HG03064 (cell line): ENCODE measurements around the gene OGFOD1.

Source experiments
- ATAC-seq: cut with Tn5 transposase; IDR thresholded peaks from one replicate; pipeline ENCODE4 v1.9.1; 2021; ENCODE audit warnings: low read depth; ENCODE audit not compliant: unreplicated experiment

The OGFOD1 gene

GRCh38 chr16:56450986-56451752 lies at the start of gene OGFOD1, which contains the start of gene NUDT21:
TSS of gene OGFOD1 (plus strand) at chr16:56451554. CDS start at chr16:56451613, 59 bp downstream.
TSS of gene NUDT21 (minus strand) at chr16:56451332. CDS start at chr16:56451202, 130 bp downstream.
- peak; percentile 95 for ATAC-seq

DNA sequence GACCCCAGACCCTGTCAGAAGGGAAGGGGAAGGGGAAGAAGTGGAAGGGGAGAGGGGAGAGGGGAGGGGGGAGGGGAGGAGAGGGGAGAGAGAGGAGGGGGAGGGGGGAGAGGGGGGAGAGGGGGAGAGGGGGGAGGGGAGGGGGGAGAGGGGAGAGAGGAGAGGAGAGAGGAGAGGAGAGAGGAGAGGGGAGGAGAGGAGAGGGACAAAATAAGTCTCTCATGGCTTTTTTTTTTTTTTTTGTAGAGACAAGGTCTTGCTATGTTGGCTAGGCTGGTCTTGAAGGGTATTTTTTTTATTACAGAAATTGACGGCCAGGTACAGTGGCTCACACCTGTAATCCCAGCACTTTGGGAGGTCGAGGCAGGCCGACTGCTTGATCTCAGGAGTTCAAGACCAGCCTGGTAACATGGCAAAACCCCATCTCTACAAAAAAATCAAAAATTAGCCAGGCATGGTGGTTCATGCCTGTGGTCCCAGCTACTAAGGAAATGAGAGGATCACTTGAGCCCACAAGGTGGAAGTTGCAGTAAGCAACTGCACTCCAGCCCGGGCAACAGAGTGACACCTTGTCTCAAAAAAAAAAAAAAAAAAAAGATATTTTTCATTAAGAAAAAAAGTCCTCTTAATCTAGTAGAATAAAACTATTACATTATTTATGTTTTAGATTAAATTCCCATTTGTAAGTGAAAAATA lies 45.2 kb upstream of the OGFOD1 start:
- ATAC-seq = no peak

GRCh38 chr16:56408379-56409098 lies 42.8 kb upstream of the OGFOD1 start:
- no peak for ATAC-seq

GRCh38 chr16:56409195-56409594 lies 42.2 kb upstream of the OGFOD1 start:
- no peak for ATAC-seq

DNA sequence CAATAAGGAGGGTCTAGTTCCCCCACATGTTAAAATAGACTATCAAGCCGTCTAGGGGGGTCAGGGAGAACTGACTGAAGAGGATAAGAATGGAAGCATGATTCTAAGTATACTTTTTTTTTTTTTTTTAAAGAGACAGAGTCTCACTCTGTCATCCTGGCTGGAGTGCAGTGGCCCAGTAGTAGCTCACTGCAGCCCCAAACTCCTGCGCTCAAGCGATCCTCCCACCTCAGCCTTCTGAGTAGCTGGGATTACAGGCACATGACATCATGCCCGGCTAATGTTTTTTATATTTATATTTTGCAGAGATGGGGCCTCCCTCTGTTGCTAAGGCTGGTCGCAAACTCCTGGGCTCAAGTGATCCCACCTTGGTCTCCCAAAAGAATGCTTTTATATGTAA lies 40.2 kb upstream of the OGFOD1 start:
- ATAC-seq = no peak

- ATAC-seq = no peak
Observed at GRCh38 chr16:56411624-56412023, 39.7 kb upstream of the OGFOD1 start.

GRCh38 chr16:56413381-56413780 lies 38.0 kb upstream of the OGFOD1 start:
- no peak for ATAC-seq

DNA sequence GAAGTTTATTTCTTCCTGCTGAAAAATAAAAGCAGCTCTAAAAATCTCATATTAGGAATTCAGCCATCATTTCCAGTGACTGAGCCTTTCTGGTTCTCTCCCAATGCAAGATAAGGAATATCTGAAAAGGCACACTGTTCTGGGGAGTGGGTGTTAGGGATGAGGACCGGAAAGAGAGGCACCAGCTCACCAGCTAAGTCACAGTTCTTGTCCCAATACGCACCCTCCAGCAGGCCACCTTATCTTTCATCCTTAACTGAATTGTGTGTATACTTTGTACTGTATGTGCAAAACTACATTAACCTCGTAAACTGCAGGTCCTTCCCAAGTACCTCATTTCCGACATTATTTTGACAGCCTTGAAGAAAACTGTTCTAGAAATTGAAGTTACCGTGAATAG lies 37.0 kb upstream of the OGFOD1 start:
- no peak for ATAC-seq

DNA sequence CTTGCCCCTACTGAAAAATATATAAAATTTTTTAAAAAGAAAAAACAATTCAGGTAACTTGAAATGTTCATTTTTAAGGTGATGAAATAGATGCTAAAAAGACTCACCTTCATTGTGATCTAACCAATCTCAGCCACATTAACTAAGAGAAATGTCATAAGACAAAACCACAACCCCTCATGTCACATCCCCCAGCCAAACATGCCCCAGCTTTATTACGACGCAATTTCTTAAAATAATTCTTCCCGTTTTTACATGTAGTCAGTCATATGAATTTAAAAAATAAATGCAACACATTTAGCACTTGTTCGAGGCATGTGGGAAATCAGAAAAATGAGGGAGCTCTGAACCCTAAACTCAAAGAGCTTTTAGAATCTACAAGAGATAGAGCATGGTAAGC lies 35.5 kb upstream of the OGFOD1 start:
- no peak for ATAC-seq

- ATAC-seq = no peak
Observed at GRCh38 chr16:56417138-56417537, 34.2 kb upstream of the OGFOD1 start.

DNA sequence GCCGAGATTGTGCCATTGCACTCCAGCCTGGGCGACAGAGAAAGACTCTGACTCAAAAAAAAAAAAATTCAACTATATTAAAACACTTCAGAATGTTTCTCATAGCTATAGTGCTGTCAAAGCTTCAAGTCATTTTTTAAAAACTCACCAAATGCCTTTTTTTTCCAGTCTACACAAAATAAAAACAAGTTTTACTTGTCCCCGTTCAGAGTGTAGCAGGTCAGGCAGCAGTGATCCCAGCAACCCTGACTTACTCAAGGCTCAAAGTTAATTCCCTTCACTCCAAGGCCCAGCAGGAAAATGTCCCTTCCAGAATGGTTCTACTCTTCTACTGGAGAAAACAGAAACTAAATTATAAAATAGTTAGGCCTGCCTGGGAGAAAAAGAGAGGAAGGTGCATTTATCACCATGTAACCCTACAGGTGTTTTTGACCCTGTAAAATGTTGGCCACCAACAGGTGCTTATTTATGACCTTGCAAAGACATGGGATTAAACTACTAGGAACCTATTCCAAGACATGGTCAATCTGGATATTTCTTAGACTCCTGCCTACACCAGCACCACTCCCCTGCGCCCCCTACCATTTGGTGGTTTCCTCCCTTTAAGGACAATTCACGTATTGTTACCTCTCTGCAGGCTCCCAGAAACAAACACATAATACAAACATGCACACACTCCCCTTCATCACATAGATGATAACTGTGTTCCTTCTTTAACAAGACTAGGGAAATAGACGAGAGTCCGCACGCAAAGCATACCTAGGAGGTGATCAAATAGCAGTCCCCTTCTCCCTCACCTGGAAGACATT lies 31.4 kb upstream of the OGFOD1 start:
- no peak for ATAC-seq

GRCh38 chr16:56420613-56421012 lies 30.7 kb upstream of the OGFOD1 start:
- ATAC-seq = no peak

DNA sequence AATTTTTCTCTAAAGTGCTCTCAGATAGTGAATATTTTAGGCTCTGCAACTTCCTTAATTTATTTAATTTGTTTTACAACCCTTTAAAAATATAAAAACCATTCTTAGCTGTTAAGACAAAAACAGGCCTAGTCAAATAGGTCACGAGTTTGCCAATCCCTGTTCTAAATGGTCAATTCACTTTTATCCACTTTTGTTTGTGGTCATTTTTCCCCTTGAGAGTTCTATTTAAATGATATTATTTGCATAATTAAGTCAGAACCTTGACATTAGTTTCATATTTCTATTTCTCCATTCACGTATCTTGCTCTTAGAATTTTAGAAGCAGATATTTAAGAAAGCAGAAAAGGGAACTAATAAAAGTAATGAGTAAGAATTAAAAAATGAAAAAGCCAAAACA lies 30.0 kb upstream of the OGFOD1 start:
- no peak for ATAC-seq

- ATAC-seq = no peak
Observed at GRCh38 chr16:56421976-56422669, 29.2 kb upstream of the OGFOD1 start.

GRCh38 chr16:56422896-56423441 lies 28.4 kb upstream of the OGFOD1 start:
- no peak for ATAC-seq

DNA sequence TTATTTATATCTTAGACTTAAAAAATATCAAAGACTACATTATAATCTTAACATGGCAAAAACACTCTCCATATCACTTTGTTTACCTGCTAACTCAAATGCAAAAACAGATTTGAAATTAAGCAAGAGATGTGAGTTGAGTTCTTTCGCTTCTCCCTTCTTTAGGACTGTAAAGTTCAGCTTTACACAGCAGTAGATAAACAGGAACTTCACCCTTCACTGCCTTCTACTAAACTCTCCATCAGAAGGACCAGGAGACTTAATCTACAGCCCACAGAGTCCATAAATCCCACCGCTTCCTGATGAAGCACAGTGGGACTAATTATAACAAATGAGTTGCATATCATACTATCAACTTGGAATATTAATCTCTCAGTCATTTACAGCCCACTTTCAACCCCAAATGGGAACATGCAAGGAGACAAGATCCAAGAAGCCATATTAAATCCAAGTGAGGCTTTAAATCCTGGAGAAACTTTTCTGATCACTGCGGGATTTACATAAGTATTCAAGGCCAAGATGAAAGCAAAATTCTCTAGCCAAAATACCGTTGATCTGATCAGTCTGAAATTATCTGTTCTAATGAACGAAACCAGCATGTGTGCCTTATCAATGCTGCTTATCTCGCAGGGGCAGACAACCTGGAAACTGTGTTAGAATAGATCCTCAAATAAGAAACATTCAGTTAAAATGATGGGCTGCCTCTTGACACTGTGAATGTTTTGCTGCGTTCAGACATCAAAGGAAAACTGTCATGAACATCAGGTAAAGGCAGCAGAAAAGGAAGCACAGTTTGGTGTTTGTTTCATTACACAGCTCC lies 27.6 kb upstream of the OGFOD1 start:
- ATAC-seq = no peak

DNA sequence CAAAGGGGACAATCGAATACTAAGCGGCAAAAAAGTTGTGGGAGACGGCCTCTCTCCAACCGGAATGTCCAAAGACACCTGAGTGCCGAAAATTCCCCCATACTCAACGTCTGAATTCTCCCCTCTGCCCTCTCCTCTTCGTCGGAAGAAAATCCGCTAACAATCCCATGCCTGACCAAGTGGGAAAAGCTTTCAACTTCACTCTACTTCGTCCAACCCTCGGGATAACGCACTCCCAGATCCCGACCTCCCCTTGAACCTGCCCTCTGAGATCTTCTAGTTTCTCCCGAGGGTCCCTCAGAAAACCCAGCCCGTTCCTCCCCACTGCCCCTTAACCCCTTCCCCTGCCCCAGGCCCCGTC lies 27.0 kb upstream of the OGFOD1 start:
- no peak for ATAC-seq

DNA sequence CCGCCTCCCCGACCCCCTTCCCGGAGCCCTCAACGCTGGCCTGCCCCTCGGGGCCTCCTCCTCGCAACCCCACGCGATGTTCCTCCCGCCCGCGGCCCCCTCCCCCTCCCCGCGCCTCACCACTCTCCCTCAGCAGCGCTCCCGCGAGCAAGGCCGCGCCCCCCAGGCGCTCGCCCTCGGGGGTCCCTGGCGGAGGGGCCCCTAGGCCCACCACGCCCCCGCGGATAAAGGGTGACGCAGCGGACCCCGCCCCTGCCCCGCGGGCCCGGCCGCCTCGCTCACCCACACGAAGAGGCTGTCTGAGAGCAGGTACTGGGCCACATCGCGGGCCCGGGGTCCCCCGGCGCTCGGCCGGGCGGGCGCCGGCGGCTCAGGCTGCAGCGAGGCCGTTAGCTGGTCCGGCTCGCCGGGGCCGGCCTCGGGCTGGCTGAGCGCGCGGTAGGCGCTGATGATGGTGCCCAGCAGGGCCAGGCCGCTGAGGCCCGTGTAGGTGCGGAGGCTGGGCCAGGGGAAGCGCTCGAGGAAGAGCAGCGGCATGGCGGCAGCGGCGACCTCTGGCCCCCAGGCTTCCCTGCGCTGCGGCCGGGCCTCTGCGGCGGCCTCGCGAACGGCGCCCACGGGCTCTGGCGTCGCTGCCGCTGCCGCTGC lies 26.4 kb upstream of the OGFOD1 start:
- peak; percentile 22 for ATAC-seq
